AG09309 (cell line): ENCODE results near the gene PSMD5.

Source experiments
- DNase-seq: peaks from one replicate; pipeline ENCODE4 v3.0.0-alpha.2; 2010; ENCODE audit warnings: low read depth
- H3K4me3 ChIP-seq: 2 replicates; pipeline ENCODE4 v1.5.1; 2011; ENCODE audit warnings: mild to moderate bottlenecking, low read depth, low read length, moderate library complexity; ENCODE audit not compliant: control insufficient read depth
- CTCF ChIP-seq: IDR thresholded peaks from 2 replicates; pipeline ENCODE4 v1.5.1; 2011; ENCODE audit warnings: mild to moderate bottlenecking, low read depth, low read length, inconsistent platforms; ENCODE audit not compliant: insufficient read depth, control insufficient read depth; ENCODE audit errors: missing control alignments

PSMD5 gene

GRCh38 chr9:120875643-120875953, 32.9 kb upstream of the PSMD5 start:
- H3K4me3 ChIP-seq, result peak overlapping the region; percentile 84
- DNase-seq, result no peak
- no peak for TF ChIP-seq CTCF

GRCh38 chr9:120875195-120875565, 32.5 kb upstream of the PSMD5 start:
- H3K4me3 ChIP-seq, result no peak overlapping the region
- TF ChIP-seq CTCF, result no peak

GRCh38 chr9:120874226-120875194, 31.8 kb upstream of the PSMD5 start:
- H3K4me3 ChIP-seq, result no peak overlapping the region
- no peak for TF ChIP-seq CTCF
- DNase-seq, result no peak

More at GRCh38 chr9:120875195-120875565, 32.5 kb upstream of the PSMD5 start:
- DNase-seq, result no peak

- no peak for DNase-seq
- no peak for TF ChIP-seq CTCF
- H3K4me3 ChIP-seq, result no peak overlapping the region
These were observed 30.8 kb upstream of the PSMD5 start for GRCh38 chr9:120873512-120873911.

- no peak overlapping the region for H3K4me3 ChIP-seq
- no peak for DNase-seq
- TF ChIP-seq CTCF, result no peak
These were observed 30.2 kb upstream of the PSMD5 start for GRCh38 chr9:120872791-120873502.

GRCh38 chr9:120870206-120870605, 27.5 kb upstream of the PSMD5 start:
- H3K4me3 ChIP-seq, result no peak overlapping the region
- DNase-seq, result no peak
- no peak for TF ChIP-seq CTCF
